GM18861 (cell line): Measurements from ENCODE around the gene IL2RA.
"Not testable (repeated sequence)": the region's sequence is repeated elsewhere in the genome, so short reads cannot be mapped to it uniquely, and the experiment has no call there.

ENCODE experiments used
- ATAC-seq: cut with Tn5 transposase; IDR thresholded peaks from one replicate; pipeline ENCODE4 v1.9.1; 2021; ENCODE audit not compliant: unreplicated experiment

Gene IL2RA

DNA sequence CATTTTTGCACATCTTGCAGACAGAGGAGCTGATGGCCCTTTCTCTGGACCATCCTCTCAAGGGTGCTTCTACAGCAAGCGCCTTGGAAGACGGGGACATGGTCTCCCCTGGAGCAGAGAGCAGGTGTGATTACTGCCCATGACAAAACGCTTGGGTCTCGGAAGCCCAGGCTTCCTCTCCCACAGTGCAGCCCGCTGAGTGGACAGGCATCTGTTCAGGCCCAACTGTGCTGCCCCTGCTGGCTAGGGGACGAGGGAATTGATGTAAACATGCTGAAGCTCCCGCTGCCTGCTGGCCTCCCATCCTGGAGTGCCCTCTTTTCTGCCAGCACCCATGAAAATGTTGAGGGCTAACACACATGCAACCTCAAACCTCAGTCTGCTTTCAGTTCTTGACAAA is 99.1 kb downstream of the IL2RA start:
- no peak for ATAC-seq

DNA sequence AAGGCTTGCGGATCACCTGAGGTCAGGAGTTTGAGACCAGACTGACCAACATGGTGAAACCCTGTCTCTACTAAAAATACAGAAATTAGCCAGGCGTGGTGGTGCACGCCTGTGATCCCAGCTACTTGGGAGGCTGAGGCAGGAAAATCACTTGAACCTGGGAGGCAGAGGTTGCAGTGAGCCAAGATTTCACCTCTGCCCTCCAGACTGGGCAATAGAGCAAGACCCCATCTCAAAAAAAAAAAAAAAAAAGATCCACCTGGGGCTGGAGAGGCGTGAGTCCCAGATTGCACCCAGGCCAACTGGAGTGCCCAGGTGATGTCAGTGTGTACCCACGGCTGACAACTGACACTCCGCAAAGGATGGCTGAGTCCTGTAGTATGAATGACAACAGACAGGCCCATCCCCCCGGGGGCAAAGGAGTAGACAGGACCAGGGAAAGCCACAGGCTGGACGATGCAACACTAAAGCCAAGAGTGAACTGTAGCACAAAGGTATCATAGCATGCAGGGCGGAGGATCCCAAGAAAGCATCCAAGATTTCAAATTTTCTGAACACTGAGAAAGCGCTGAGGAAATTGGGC is 99.7 kb downstream of the IL2RA start:
- ATAC-seq = not testable (repeated sequence)

- ATAC-seq = no peak
These were observed 100.6 kb downstream of the IL2RA start for GRCh38 chr10:5961405-5962100.

- not testable (repeated sequence) for ATAC-seq
These were observed 101.2 kb downstream of the IL2RA start for GRCh38 chr10:5960973-5961275.
